Tibial nerve (tissue), 4 donors: ENCODE data around the gene PTPRM.

ENCODE experiments used
- CTCF ChIP-seq, 5 experiments: fragments of 200-600 bp in 3 of 5; fragments of 450-650 bp in 2 of 5; sonication (generic) in 3 of 5; IDR thresholded peaks; one replicate each; pipeline ENCODE4 v1.5.1; 2016 to 2019; ENCODE audit warnings: antibody characterized with exemption in 5 of 5, mild to moderate bottlenecking in 3 of 5, moderate library complexity in 2 of 5
- EP300 ChIP-seq, 2 donors: sonication (generic); formaldehyde crosslinking; IDR thresholded peaks; one replicate each; pipeline ENCODE4 v1.6.1; 2017; ENCODE audit warnings: antibody characterized with exemption in 2 of 2, mild to moderate bottlenecking in 1 of 2
- POLR2A ChIP-seq, 2 donors: fragments of 450-650 bp; IDR thresholded peaks; one replicate each; pipeline ENCODE4 v1.6.1; 2017; ENCODE audit warnings: antibody characterized with exemption in 2 of 2, mild to moderate bottlenecking in 2 of 2, moderate library complexity in 2 of 2

DNA sequence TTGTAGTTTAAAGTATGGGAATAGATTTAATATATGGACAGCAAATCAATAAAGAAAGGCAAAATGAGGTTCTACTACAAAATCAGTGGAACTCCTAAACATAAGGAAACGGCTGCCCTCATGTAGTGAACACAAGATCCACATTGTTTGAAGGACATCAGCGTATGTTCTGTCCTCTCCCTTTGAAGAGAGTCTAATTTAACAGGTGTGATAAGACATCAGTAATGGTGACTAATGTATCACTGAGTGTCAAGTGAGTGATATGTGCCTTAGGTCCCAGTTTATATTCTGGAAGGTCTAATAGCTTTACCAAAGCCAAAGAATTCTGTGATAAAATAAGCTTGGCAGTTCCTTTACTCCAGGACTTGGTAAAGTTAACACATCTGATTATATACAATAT, 248.7 kb downstream of the PTPRM start:
- TF ChIP-seq CTCF (IDR thresholded peaks at IDR 0.05) (no peak), POLR2A (IDR thresholded peaks at IDR 0.05) (no peak), EP300 (IDR thresholded peaks at IDR 0.05) (no peak)
